ENCODE measurements around the gene MAP3K5. TPM values are rescaled to one million over a fixed set of nuclear protein-coding genes. Genes with fewer than 3 reads are reported as not detected.

The MAP3K5 gene
- polyA plus RNA-seq, 1 experiment: 2.5 TPM

GRCh38 chr6:136769759-136770158 lies 22.5 kb downstream of the MAP3K5 start:
- TF ChIP-seq CTCF (IDR thresholded peaks at IDR 0.05; ENCODE audit: insufficient read depth, low read depth, low read length): no peak
- ChIA-PET POLR2A (no interaction called here), CTCF (no interaction called here)
- no peaks in the 10 kb centered on the region for H3K36me3 ChIP-seq (ENCODE audit: control insufficient read depth, insufficient read depth, low read length)
- no peaks in the 10 kb centered on the region for H3K27me3 ChIP-seq (ENCODE audit: control insufficient read depth, insufficient read depth, low read length)
- DNase-seq (ENCODE audit: low read depth): no peak
- no peak overlapping the region for H3K4me3 ChIP-seq (ENCODE audit: low read depth, low read length)

- no peak for DNase-seq (ENCODE audit: low read depth)
- CTCF ChIA-PET: no interaction called here
- Histone ChIP-seq H3K27me3 (ENCODE audit: control insufficient read depth, insufficient read depth, low read length) (no peaks in the 10 kb centered on the region), H3K36me3 (ENCODE audit: control insufficient read depth, insufficient read depth, low read length) (no peaks in the 10 kb centered on the region), H3K4me3 (ENCODE audit: low read depth, low read length) (no peak overlapping the region)
- TF ChIP-seq CTCF (IDR thresholded peaks at IDR 0.05; ENCODE audit: insufficient read depth, low read depth, low read length): no peak
- POLR2A ChIA-PET: no interaction called here
These were observed 23.2 kb downstream of the MAP3K5 start for GRCh38 chr6:136769124-136769523.

- Histone ChIP-seq H3K4me3 (ENCODE audit: low read depth, low read length) (no peak overlapping the region), H3K27me3 (ENCODE audit: control insufficient read depth, insufficient read depth, low read length) (no peaks in the 10 kb centered on the region), H3K36me3 (ENCODE audit: control insufficient read depth, insufficient read depth, low read length) (no peaks in the 10 kb centered on the region)
- no peak for DNase-seq (ENCODE audit: low read depth)
- ChIA-PET CTCF (interaction anchor here (1.0 kb wide), 1 partner anchor 182 kb away, joined by 3 read pairs; no protein-coding TSS in a partner anchor), POLR2A (no interaction called here)
- no peak for TF ChIP-seq CTCF (IDR thresholded peaks at IDR 0.05; ENCODE audit: insufficient read depth, low read depth, low read length)
These were observed 24.5 kb downstream of the MAP3K5 start for GRCh38 chr6:136767570-136768309.

GRCh38 chr6:136767103-136767502 lies 25.2 kb downstream of the MAP3K5 start:
- CTCF ChIA-PET: interaction anchor here (1.0 kb wide), 1 partner anchor 181 kb away, joined by 3 read pairs; no protein-coding TSS in a partner anchor
- TF ChIP-seq CTCF (IDR thresholded peaks at IDR 0.05; ENCODE audit: insufficient read depth, low read depth, low read length): no peak
- Histone ChIP-seq H3K36me3 (ENCODE audit: control insufficient read depth, insufficient read depth, low read length) (no peaks in the 10 kb centered on the region), H3K27me3 (ENCODE audit: control insufficient read depth, insufficient read depth, low read length) (no peaks in the 10 kb centered on the region), H3K4me3 (ENCODE audit: low read depth, low read length) (no peak overlapping the region)
- no peak for DNase-seq (ENCODE audit: low read depth)
- POLR2A ChIA-PET: no interaction called here

- no peak for DNase-seq (ENCODE audit: low read depth)
- ChIA-PET POLR2A (no interaction called here), CTCF (no interaction called here)
- H3K27me3 ChIP-seq (ENCODE audit: control insufficient read depth, insufficient read depth, low read length): no peaks in the 10 kb centered on the region
- TF ChIP-seq CTCF (IDR thresholded peaks at IDR 0.05; ENCODE audit: insufficient read depth, low read depth, low read length): no peak
- no peak overlapping the region for H3K4me3 ChIP-seq (ENCODE audit: low read depth, low read length)
- no peaks in the 10 kb centered on the region for H3K36me3 ChIP-seq (ENCODE audit: control insufficient read depth, insufficient read depth, low read length)
These were observed 26.0 kb downstream of the MAP3K5 start for GRCh38 chr6:136766274-136766673.
